HG03135 (cell line): Measurements from ENCODE around the gene PDXK.

Source experiments
- ATAC-seq: cut with Tn5 transposase; IDR thresholded peaks from one replicate; pipeline ENCODE4 v1.9.1; 2021; ENCODE audit warnings: mild to moderate bottlenecking, moderate library complexity; ENCODE audit not compliant: unreplicated experiment

PDXK gene

GRCh38 chr21:43721939-43722338 lies 3.0 kb downstream of the PDXK start:
- no peak for ATAC-seq

GRCh38 chr21:43723648-43724047 lies 4.7 kb downstream of the PDXK start:
- ATAC-seq = no peak

- ATAC-seq = no peak
Observed at GRCh38 chr21:43726686-43727518, 8.0 kb downstream of the PDXK start.

GRCh38 chr21:43727519-43728153 lies 8.7 kb downstream of the PDXK start:
- ATAC-seq = no peak

- no peak for ATAC-seq
Observed at GRCh38 chr21:43728154-43728466, 9.2 kb downstream of the PDXK start.

GRCh38 chr21:43728467-43729390 lies 9.8 kb downstream of the PDXK start:
- peak; percentile 63 for ATAC-seq

GRCh38 chr21:43731476-43731875 lies 12.5 kb downstream of the PDXK start:
- ATAC-seq = no peak

- ATAC-seq = no peak
Observed at GRCh38 chr21:43731891-43732711, 13.2 kb downstream of the PDXK start.

- no peak for ATAC-seq
Observed at GRCh38 chr21:43733060-43733459, 14.1 kb downstream of the PDXK start.

GRCh38 chr21:43733529-43734071 lies 14.7 kb downstream of the PDXK start:
- no peak for ATAC-seq

- ATAC-seq = no peak
Observed at GRCh38 chr21:43734131-43734927, 15.4 kb downstream of the PDXK start.

GRCh38 chr21:43734928-43735229 lies 15.9 kb downstream of the PDXK start:
- no peak for ATAC-seq

GRCh38 chr21:43735236-43736091 lies 16.5 kb downstream of the PDXK start:
- no peak for ATAC-seq

GRCh38 chr21:43736224-43736883 lies 17.4 kb downstream of the PDXK start:
- ATAC-seq = no peak

- ATAC-seq = no peak
Observed at GRCh38 chr21:43737158-43737950, 18.4 kb downstream of the PDXK start.

- no peak for ATAC-seq
Observed at GRCh38 chr21:43739621-43740435, 20.9 kb downstream of the PDXK start.
